A549 (cell line): ENCODE measurements around the gene TCEA3. TPM values are rescaled to one million over a fixed set of nuclear protein-coding genes. Genes with fewer than 3 reads are reported as not detected.

Experiments
- ATAC-seq, 2 experiments: fragments of 200-7000 bp in 1 of 2; fragments of >200 bp in 1 of 2; cut with Nextera tagmentation in 1 of 2; cut with Tn5 transposase in 1 of 2; 3 replicates each; pipeline versions ENCODE4 v1.8.0 to v1.9.1; 2018 to 2020; ENCODE audit warnings: mild to moderate bottlenecking in 1 of 2, moderate library complexity in 1 of 2
- CTCF ChIA-PET: fragments of 300-600 bp; sonication (Branson Sonifier 250); formaldehyde crosslinking; extraction: SDS; loops from one replicate; lab custom pipeline; 2021; ENCODE audit warnings: antibody characterized with exemption, inconsistent platforms; lab: Yijun Ruan, JAX
- POLR2A ChIA-PET: fragments of 350-600 bp; formaldehyde crosslinking; extraction: SDS; loops from one replicate; lab custom pipeline; 2021; ENCODE audit warnings: antibody characterized with exemption, inconsistent platforms; lab: Yijun Ruan, JAX
- DNase-seq, 2 experiments: peaks; one replicate each; pipeline versions ENCODE4 v3.0.0 to v3.0.0-alpha.2; 2011 to 2016; ENCODE audit warnings: low read depth in 1 of 2, low spot score in 1 of 2
- FAIRE-seq: peaks from 2 replicates; lab custom pipeline; 2011; peaks lifted over from hg19 to GRCh38; lab: Jason Lieb, UNC
- H3K27ac ChIP-seq, 2 experiments: fragments of >200 bp; sonication (Bioruptor Twin); formaldehyde crosslinking; 3 replicates each; pipeline ENCODE4 v1.5.1; 2016 to 2017
- H3K4me1 ChIP-seq: fragments of >200 bp; sonication (Bioruptor Twin); formaldehyde crosslinking; 3 replicates; pipeline ENCODE4 v1.6.1; 2016
- H3K4me2 ChIP-seq: fragments of >200 bp; sonication (Bioruptor Twin); formaldehyde crosslinking; 3 replicates; pipeline ENCODE4 v1.6.1; 2016
- H3K4me3 ChIP-seq: fragments of >200 bp; sonication (Bioruptor Twin); formaldehyde crosslinking; 3 replicates; pipeline ENCODE4 v1.5.1; 2016
- H3K9me3 ChIP-seq: fragments of >200 bp; sonication (Bioruptor Twin); formaldehyde crosslinking; 3 replicates; pipeline ENCODE4 v1.6.1; 2016
- BHLHE40 ChIP-seq: IDR thresholded peaks from 2 replicates; pipeline ENCODE4 v1.6.1; 2012; ENCODE audit warnings: low read depth, low read length, inconsistent platforms
- CBX2 ChIP-seq: fragments of 200-600 bp; sonication (generic); IDR thresholded peaks from 2 replicates; pipeline ENCODE4 v1.6.1; 2016; ENCODE audit warnings: low read depth, mild to moderate bottlenecking, borderline replicate concordance
- CEBPB ChIP-seq, 2 experiments: fragments of >200 bp in 1 of 2; sonication (Bioruptor Twin) in 1 of 2; formaldehyde crosslinking in 1 of 2; IDR thresholded peaks; 2 replicates each; pipeline ENCODE4 v1.6.1; 2012 to 2016
- CTCF ChIP-seq: fragments of >200 bp; sonication (Bioruptor Twin); formaldehyde crosslinking; IDR thresholded peaks from 3 replicates; pipeline ENCODE4 v1.5.1; 2016
- FOSL2 ChIP-seq, 2 experiments: fragments of 450-650 bp in 1 of 2; fragments of >200 bp in 1 of 2; sonication (Bioruptor Twin) in 1 of 2; formaldehyde crosslinking; IDR thresholded peaks; 2 replicates each; pipeline versions ENCODE4 v1.5.0 to v1.6.1; 2016 to 2020; ENCODE audit warnings: mild to moderate bottlenecking in 1 of 2, moderate library complexity in 1 of 2
- FOXS1 ChIP-seq: fragments of 250-450 bp; sonication (Bioruptor Pico); IDR thresholded peaks from 2 replicates; pipeline ENCODE4 v1.5.0; 2020; ENCODE audit warnings: mild to moderate bottlenecking, moderate library complexity
- GATA3 ChIP-seq: IDR thresholded peaks from 2 replicates; pipeline ENCODE4 v1.6.1; 2012; ENCODE audit warnings: borderline replicate concordance
- HDAC2 ChIP-seq: fragments of 200-600 bp; sonication (generic); IDR thresholded peaks from 2 replicates; pipeline ENCODE4 v1.6.1; 2016
- HOXA7 ChIP-seq: fragments of 250-450 bp; sonication (Bioruptor Pico); IDR thresholded peaks from 2 replicates; pipeline ENCODE4 v1.5.0; 2020; ENCODE audit warnings: mild to moderate bottlenecking, moderate library complexity
- HOXB5 ChIP-seq: fragments of 250-450 bp; sonication (Bioruptor Pico); IDR thresholded peaks from 2 replicates; pipeline ENCODE4 v1.5.0; 2020; ENCODE audit warnings: mild to moderate bottlenecking, moderate library complexity
- JUNB ChIP-seq: fragments of >200 bp; sonication (Bioruptor Twin); formaldehyde crosslinking; IDR thresholded peaks from 2 replicates; pipeline ENCODE4 v1.6.1; 2016
- KDM1A ChIP-seq: fragments of 200-600 bp; sonication (generic); IDR thresholded peaks from 2 replicates; pipeline ENCODE4 v1.6.1; 2016; ENCODE audit warnings: low read depth, mild to moderate bottlenecking
- KDM5A ChIP-seq: fragments of 200-600 bp; sonication (generic); IDR thresholded peaks from 2 replicates; pipeline ENCODE4 v1.6.1; 2016; ENCODE audit warnings: antibody characterized with exemption, mild to moderate bottlenecking
- MAZ ChIP-seq: fragments of 150-350 bp; IDR thresholded peaks from 2 replicates; pipeline ENCODE4 v1.6.1; 2014; ENCODE audit warnings: antibody characterized with exemption, low read depth, low read length, borderline replicate concordance
- MYC ChIP-seq: IDR thresholded peaks from 2 replicates; pipeline ENCODE4 v1.6.1; 2012; ENCODE audit warnings: mild to moderate bottlenecking, inconsistent platforms, low read length, improper control_type of control experiment, borderline replicate concordance
- NPAS2 ChIP-seq: fragments of 250-450 bp; sonication (Bioruptor Pico); IDR thresholded peaks from 2 replicates; pipeline ENCODE4 v1.8.0; 2022; ENCODE audit warnings: mild to moderate bottlenecking, moderate library complexity, borderline replicate concordance
- NR3C1 ChIP-seq: fragments of >200 bp; sonication (Bioruptor Twin); formaldehyde crosslinking; IDR thresholded peaks from 3 replicates; pipeline ENCODE4 v1.6.1; 2017
- PHF8 ChIP-seq: fragments of 200-600 bp; sonication (generic); IDR thresholded peaks from 2 replicates; pipeline ENCODE4 v1.6.1; 2016; ENCODE audit warnings: low read depth, mild to moderate bottlenecking, antibody characterized with exemption, moderate library complexity, borderline replicate concordance
- POLR2A ChIP-seq: IDR thresholded peaks from 2 replicates; pipeline ENCODE4 v1.6.1; 2012; ENCODE audit warnings: mild to moderate bottlenecking, low read length
- POLR2AphosphoS2 ChIP-seq: conservative IDR thresholded peaks from 2 replicates; pipeline ENCODE4 v1.6.1; 2012; ENCODE audit warnings: low read length, improper control_type of control experiment, inconsistent platforms
- RARB ChIP-seq: fragments of 250-450 bp; sonication (Bioruptor Pico); IDR thresholded peaks from 2 replicates; pipeline ENCODE4 v1.8.0; 2021; ENCODE audit warnings: mild to moderate bottlenecking, moderate library complexity
- RCOR1 ChIP-seq: fragments of 150-350 bp; IDR thresholded peaks from 2 replicates; pipeline ENCODE4 v1.6.1; 2014; ENCODE audit warnings: antibody characterized with exemption, low read length, low read depth
- SMC3 ChIP-seq: fragments of >200 bp; sonication (Bioruptor Twin); formaldehyde crosslinking; IDR thresholded peaks from 3 replicates; pipeline ENCODE4 v1.6.1; 2018; ENCODE audit warnings: inconsistent platforms
- SREBF2 ChIP-seq: fragments of 450-650 bp; IDR thresholded peaks from 2 replicates; pipeline ENCODE4 v1.6.1; 2014; ENCODE audit warnings: mild to moderate bottlenecking, moderate library complexity
- TFCP2L1 ChIP-seq: fragments of 250-450 bp; sonication (Bioruptor Pico); IDR thresholded peaks from 2 replicates; pipeline ENCODE4 v1.5.0; 2021; ENCODE audit warnings: mild to moderate bottlenecking
- TP53 ChIP-seq: fragments of 250-450 bp; sonication (Bioruptor Pico); IDR thresholded peaks from 2 replicates; pipeline ENCODE4 v1.5.0; 2021; ENCODE audit warnings: mild to moderate bottlenecking, moderate library complexity
- USF2 ChIP-seq: fragments of 450-650 bp; IDR thresholded peaks from 2 replicates; pipeline ENCODE4 v1.6.1; 2014; ENCODE audit warnings: antibody characterized with exemption
- ZNF302 ChIP-seq: fragments of 250-450 bp; sonication (Bioruptor Pico); IDR thresholded peaks from 2 replicates; pipeline ENCODE4 v1.9.0; 2021; ENCODE audit warnings: inconsistent platforms, mild to moderate bottlenecking, moderate library complexity
- WGBS: methylation state at CpG from one replicate; pipeline ENCODE4 v1.1.6; 2017; ENCODE audit errors: missing lambda C conversion rate; 5-methylcytosine and 5-hydroxymethylcytosine counted together
- polyA plus RNA-seq, 4 experiments: library from polyadenylated mRNA; depleted of rRNA in 3 of 4; stranded (reverse); fragments of >200 nt; fragmentation: RNase III in 1 of 4; extraction: RNeasy Plus Mini Kit Qiagen cat#74134 plus additional on column Dnase treatment in 1 of 4; gene quantifications; 2 replicates in 3 of 4; 3 replicates in 1 of 4; pipeline ENCODE4 v1.2.3, GENCODE V29; 2011 to 2017
- TF ChIP-seq, protein P1 (sequence below): fragments of 250-450 bp; sonication (Bioruptor Pico); IDR thresholded peaks from 2 replicates; pipeline ENCODE4 v1.5.0; 2021; ENCODE audit warnings: mild to moderate bottlenecking, moderate library complexity, borderline replicate concordance
- TF ChIP-seq, protein P2 (sequence below): IDR thresholded peaks from 2 replicates; pipeline ENCODE4 v1.6.1; 2012
- TF ChIP-seq, protein P3 (sequence below): IDR thresholded peaks from 2 replicates; pipeline ENCODE4 v1.6.1; 2012
- TF ChIP-seq, protein P4 (sequence below): fragments of >200 bp; sonication (Bioruptor Twin); formaldehyde crosslinking; IDR thresholded peaks from 3 replicates; pipeline ENCODE4 v1.6.1; 2016
- TF ChIP-seq, protein P5 (sequence below): IDR thresholded peaks from 2 replicates; pipeline ENCODE4 v1.6.1; 2012; ENCODE audit warnings: low read depth, borderline replicate concordance

The TCEA3 gene
- polyA plus RNA-seq, 2 of the 4 experiments (the other 2 are of a cell fraction), result 0.58 TPM

GRCh38 chr1:23344111-23344986, 80.2 kb downstream of the TCEA3 start, which contains the start of gene HNRNPR:
Gene HNRNPR (minus strand): TSS chr1:23344284. CDS start chr1:23341008, 3,276 bp downstream.
- POLR2A ChIA-PET, result interaction anchor here (0.6 to 1.6 kb wide), 29 partner anchors 10 to 1361 kb away, joined by 3 to 33 read pairs (median 4); partner anchors contain the start of genes ASAP3, E2F2, RPL11 and ZNF436
- Histone ChIP-seq H3K9me3 (no peaks in the 10 kb centered on the region), H3K4me2 (peak within 1 kb of the TSS; percentile 98), H3K27ac (peak within 1 kb of the TSS; percentile 98 to 100), H3K4me1 (peaks cover 27% of the 10 kb centered on the region), H3K4me3 (peak within 1 kb of the TSS; percentile 93)
- peak; percentile 90 to 100 for DNase-seq
- CTCF ChIA-PET, result interaction anchor here (0.6 to 3.3 kb wide), 8 partner anchors 9 to 196 kb away, joined by 3 to 10 read pairs (median 4); no protein-coding TSS in a partner anchor
- FAIRE-seq, result no peak
- peak; percentile 97 to 98 for ATAC-seq
- 0% methylated on average over 8 of the region's 87 CpGs for WGBS
- TF ChIP-seq, protein P1, sequence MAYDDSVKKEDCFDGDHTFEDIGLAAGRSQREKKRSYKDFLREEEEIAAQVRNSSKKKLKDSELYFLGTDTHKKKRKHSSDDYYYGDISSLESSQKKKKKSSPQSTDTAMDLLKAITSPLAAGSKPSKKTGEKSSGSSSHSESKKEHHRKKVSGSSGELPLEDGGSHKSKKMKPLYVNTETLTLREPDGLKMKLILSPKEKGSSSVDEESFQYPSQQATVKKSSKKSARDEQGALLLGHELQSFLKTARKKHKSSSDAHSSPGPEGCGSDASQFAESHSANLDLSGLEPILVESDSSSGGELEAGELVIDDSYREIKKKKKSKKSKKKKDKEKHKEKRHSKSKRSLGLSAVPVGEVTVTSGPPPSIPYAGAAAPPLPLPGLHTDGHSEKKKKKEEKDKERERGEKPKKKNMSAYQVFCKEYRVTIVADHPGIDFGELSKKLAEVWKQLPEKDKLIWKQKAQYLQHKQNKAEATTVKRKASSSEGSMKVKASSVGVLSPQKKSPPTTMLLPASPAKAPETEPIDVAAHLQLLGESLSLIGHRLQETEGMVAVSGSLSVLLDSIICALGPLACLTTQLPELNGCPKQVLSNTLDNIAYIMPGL (CRISPR knock-in tag), result no peak
- no peak for TF ChIP-seq CEBPB (IDR thresholded peaks at IDR 0.05)
- no peak for TF ChIP-seq HDAC2
- no peak for TF ChIP-seq FOXS1 (CRISPR knock-in tag)
- no peak for TF ChIP-seq HOXB5 (CRISPR knock-in tag)
- no peak for TF ChIP-seq ZNF302 (CRISPR knock-in tag)
- TF ChIP-seq CTCF, result no peak
- TF ChIP-seq TP53, result no peak
- TF ChIP-seq, protein P2, sequence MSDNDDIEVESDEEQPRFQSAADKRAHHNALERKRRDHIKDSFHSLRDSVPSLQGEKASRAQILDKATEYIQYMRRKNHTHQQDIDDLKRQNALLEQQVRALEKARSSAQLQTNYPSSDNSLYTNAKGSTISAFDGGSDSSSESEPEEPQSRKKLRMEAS, result peak; percentile 97
- no peak for TF ChIP-seq SREBF2
- TF ChIP-seq, protein P3, sequence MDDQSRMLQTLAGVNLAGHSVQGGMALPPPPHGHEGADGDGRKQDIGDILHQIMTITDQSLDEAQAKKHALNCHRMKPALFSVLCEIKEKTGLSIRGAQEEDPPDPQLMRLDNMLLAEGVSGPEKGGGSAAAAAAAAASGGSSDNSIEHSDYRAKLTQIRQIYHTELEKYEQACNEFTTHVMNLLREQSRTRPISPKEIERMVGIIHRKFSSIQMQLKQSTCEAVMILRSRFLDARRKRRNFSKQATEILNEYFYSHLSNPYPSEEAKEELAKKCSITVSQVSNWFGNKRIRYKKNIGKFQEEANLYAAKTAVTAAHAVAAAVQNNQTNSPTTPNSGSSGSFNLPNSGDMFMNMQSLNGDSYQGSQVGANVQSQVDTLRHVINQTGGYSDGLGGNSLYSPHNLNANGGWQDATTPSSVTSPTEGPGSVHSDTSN, result peak; percentile 97
- peak; percentile 60 for TF ChIP-seq POLR2A
- peak; percentile 91 for TF ChIP-seq MYC
- peak; percentile 46 for TF ChIP-seq PHF8
- TF ChIP-seq MAZ, result no peak
- no peak for TF ChIP-seq NPAS2 (CRISPR knock-in tag)
- no peak for TF ChIP-seq KDM1A
- no peak for TF ChIP-seq RARB (CRISPR knock-in tag)
- no peak for TF ChIP-seq GATA3
- TF ChIP-seq NR3C1, result no peak
- TF ChIP-seq, protein P4, sequence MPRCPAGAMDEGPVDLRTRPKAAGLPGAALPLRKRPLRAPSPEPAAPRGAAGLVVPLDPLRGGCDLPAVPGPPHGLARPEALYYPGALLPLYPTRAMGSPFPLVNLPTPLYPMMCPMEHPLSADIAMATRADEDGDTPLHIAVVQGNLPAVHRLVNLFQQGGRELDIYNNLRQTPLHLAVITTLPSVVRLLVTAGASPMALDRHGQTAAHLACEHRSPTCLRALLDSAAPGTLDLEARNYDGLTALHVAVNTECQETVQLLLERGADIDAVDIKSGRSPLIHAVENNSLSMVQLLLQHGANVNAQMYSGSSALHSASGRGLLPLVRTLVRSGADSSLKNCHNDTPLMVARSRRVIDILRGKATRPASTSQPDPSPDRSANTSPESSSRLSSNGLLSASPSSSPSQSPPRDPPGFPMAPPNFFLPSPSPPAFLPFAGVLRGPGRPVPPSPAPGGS, result peak; percentile 57; the same call in 1 of the 3 replicates
- no peak for TF ChIP-seq RCOR1
- TF ChIP-seq KDM5A, result no peak
- 0 out of 2 replicates have a peak, but pooled peaks have one; percentile 25 for TF ChIP-seq USF2
- TF ChIP-seq BHLHE40, result no peak
- no peak for TF ChIP-seq JUNB
- TF ChIP-seq TFCP2L1 (CRISPR knock-in tag), result no peak
- no peak for TF ChIP-seq FOSL2 (IDR thresholded peaks at IDR 0.05)
- TF ChIP-seq FOSL2 (CRISPR knock-in tag; IDR thresholded peaks at IDR 0.05), result no peak
- no peak for TF ChIP-seq SMC3
- TF ChIP-seq, protein P5, sequence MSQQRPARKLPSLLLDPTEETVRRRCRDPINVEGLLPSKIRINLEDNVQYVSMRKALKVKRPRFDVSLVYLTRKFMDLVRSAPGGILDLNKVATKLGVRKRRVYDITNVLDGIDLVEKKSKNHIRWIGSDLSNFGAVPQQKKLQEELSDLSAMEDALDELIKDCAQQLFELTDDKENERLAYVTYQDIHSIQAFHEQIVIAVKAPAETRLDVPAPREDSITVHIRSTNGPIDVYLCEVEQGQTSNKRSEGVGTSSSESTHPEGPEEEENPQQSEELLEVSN, result peak; percentile 73
- no peak for TF ChIP-seq CBX2
- TF ChIP-seq POLR2AphosphoS2, result no peak
- no peak for TF ChIP-seq HOXA7 (CRISPR knock-in tag)
